HepG2 (cell line): ENCODE measurements around the gene LRRC3C. TPM values are rescaled to one million over a fixed set of nuclear protein-coding genes. Genes with fewer than 3 reads are reported as not detected.
A peak's percentile ranks its signal among the peaks of the same experiment; 100 is the strongest.

ENCODE experiments used
- BRCA1 ChIP-seq: sonication (generic); formaldehyde crosslinking; IDR thresholded peaks from 2 replicates; pipeline ENCODE4 v1.4.0; 2020; ENCODE audit warnings: missing genetic modification reagents
- FOSL2 ChIP-seq: sonication (generic); formaldehyde crosslinking; IDR thresholded peaks from 2 replicates; pipeline ENCODE4 v1.4.0; 2020; ENCODE audit warnings: missing genetic modification reagents
- FOXC1 ChIP-seq: sonication (generic); formaldehyde crosslinking; IDR thresholded peaks from 2 replicates; pipeline ENCODE4 v1.8.0; 2022; ENCODE audit warnings: mild to moderate bottlenecking, missing genetic modification reagents, borderline replicate concordance
- IKZF1 ChIP-seq: fragments of 450-650 bp; IDR thresholded peaks from 2 replicates; pipeline ENCODE4 v1.7.1; 2016
- MAFK ChIP-seq, 2 experiments: IDR thresholded peaks in 1 of 2; conservative IDR thresholded peaks in 1 of 2; 2 replicates each; pipeline ENCODE4 v1.6.1; 2011; ENCODE audit warnings: improper control_type of control experiment in 2 of 2, low read length in 2 of 2
- RBFOX2 ChIP-seq: fragments of 200-400 bp; formaldehyde crosslinking; IDR thresholded peaks from 2 replicates; pipeline ENCODE4 v1.6.1; 2017; ENCODE audit warnings: low read depth, mild to moderate bottlenecking, low read length
- SMAD9 ChIP-seq: sonication (generic); formaldehyde crosslinking; IDR thresholded peaks from 2 replicates; pipeline ENCODE4 v1.5.1; 2020; ENCODE audit warnings: mild to moderate bottlenecking, missing genetic modification reagents
- SOX6 ChIP-seq, 2 experiments: fragments of 450-650 bp in 1 of 2; sonication (generic) in 1 of 2; formaldehyde crosslinking in 1 of 2; IDR thresholded peaks; 2 replicates each; pipeline versions ENCODE4 v1.4.0 to v1.6.1; 2017 to 2020; ENCODE audit warnings: antibody characterized with exemption in 1 of 2, mild to moderate bottlenecking in 1 of 2, missing genetic modification reagents in 1 of 2
- SP1 ChIP-seq, 2 experiments: fragments of 450-650 bp in 1 of 2; sonication (generic) in 1 of 2; formaldehyde crosslinking in 1 of 2; IDR thresholded peaks; 2 replicates each; pipeline versions ENCODE4 v1.4.0 to v1.6.1; 2016 to 2020; ENCODE audit warnings: missing genetic modification reagents in 1 of 2
- ZNF17 ChIP-seq: sonication (generic); formaldehyde crosslinking; IDR thresholded peaks from 2 replicates; pipeline ENCODE4 v1.5.0; 2020; ENCODE audit warnings: mild to moderate bottlenecking, missing genetic modification reagents
- ZNF207 ChIP-seq: fragments of 450-650 bp; IDR thresholded peaks from 2 replicates; pipeline ENCODE4 v1.6.1; 2016; ENCODE audit warnings: antibody characterized with exemption, borderline replicate concordance
- ZNF33A ChIP-seq: sonication (generic); formaldehyde crosslinking; IDR thresholded peaks from 2 replicates; pipeline ENCODE4 v1.5.1; 2020; ENCODE audit warnings: missing genetic modification reagents, mild to moderate bottlenecking, moderate library complexity, borderline replicate concordance
- polyA plus RNA-seq, 8 experiments: library from polyadenylated mRNA; depleted of rRNA in 3 of 8; stranded (reverse) in 7 of 8; unstranded in 1 of 8; fragments of >200 nt; fragmentation: Illumina TruSeq in 4 of 8; extraction: Trizol in 4 of 8; gene quantifications; 2 replicates each; pipeline versions ENCODE4 v1.2.1 to v1.2.3, GENCODE V29; 2011 to 2016; ENCODE audit warnings: low read depth in 4 of 8, missing spikeins in 1 of 8, mixed read lengths in 1 of 8; ENCODE audit not compliant: insufficient read depth in 1 of 8
- total RNA-seq, 5 experiments: library from RNA; depleted of rRNA; stranded (reverse); fragments of >200 nt; fragmentation: Illumina TruSeq; extraction: Trizol; gene quantifications; 2 replicates each; pipeline ENCODE4 v1.2.3, GENCODE V29; 2016; ENCODE audit warnings: low read depth in 1 of 5
- TF ChIP-seq, protein P1 (sequence below): sonication (generic); formaldehyde crosslinking; IDR thresholded peaks from 2 replicates; pipeline ENCODE4 v1.4.0; 2020; ENCODE audit warnings: missing genetic modification reagents, mild to moderate bottlenecking, borderline replicate concordance
- TF ChIP-seq, protein P2 (sequence below): sonication (generic); formaldehyde crosslinking; IDR thresholded peaks from 2 replicates; pipeline ENCODE4 v1.4.0; 2020; ENCODE audit warnings: missing genetic modification reagents
- TF ChIP-seq, protein P3 (sequence below): sonication (generic); formaldehyde crosslinking; IDR thresholded peaks from 2 replicates; pipeline ENCODE4 v1.4.0; 2020; ENCODE audit warnings: missing genetic modification reagents
- TF ChIP-seq, protein P4 (sequence below): sonication (generic); formaldehyde crosslinking; IDR thresholded peaks from 2 replicates; pipeline ENCODE4 v1.5.1; 2020; ENCODE audit warnings: missing genetic modification reagents, mild to moderate bottlenecking, borderline replicate concordance
- TF ChIP-seq, protein P5 (sequence below): sonication (generic); formaldehyde crosslinking; IDR thresholded peaks from 2 replicates; pipeline ENCODE4 v1.5.1; 2020; ENCODE audit warnings: missing genetic modification reagents, mild to moderate bottlenecking, borderline replicate concordance

LRRC3C gene
- total and polyA plus RNA-seq, 2 of the 13 experiments (the other 11 are each of a cell fraction or from before 2014, with no cell fraction given) = 0.17 TPM; not detected in 1

GRCh38 chr17:39927101-39927928, at the start of gene LRRC3C, which contains the start of gene ORMDL3 (continued):
- peak; percentile 88; the same call in 1 of the 2 replicates for TF ChIP-seq ZNF33A (CRISPR knock-in tag)
- no peak for TF ChIP-seq SMAD9 (CRISPR knock-in tag)
- peak; percentile 82 for TF ChIP-seq BRCA1 (CRISPR knock-in tag)
- TF ChIP-seq SOX6 (IDR thresholded peaks at IDR 0.05) = no peak
- no peak for TF ChIP-seq SOX6 (CRISPR knock-in tag; IDR thresholded peaks at IDR 0.05)
- TF ChIP-seq ZNF207 = no peak
- peak; percentile 80; the same call in 1 of the 2 replicates for TF ChIP-seq FOXC1
- TF ChIP-seq, protein P1, sequence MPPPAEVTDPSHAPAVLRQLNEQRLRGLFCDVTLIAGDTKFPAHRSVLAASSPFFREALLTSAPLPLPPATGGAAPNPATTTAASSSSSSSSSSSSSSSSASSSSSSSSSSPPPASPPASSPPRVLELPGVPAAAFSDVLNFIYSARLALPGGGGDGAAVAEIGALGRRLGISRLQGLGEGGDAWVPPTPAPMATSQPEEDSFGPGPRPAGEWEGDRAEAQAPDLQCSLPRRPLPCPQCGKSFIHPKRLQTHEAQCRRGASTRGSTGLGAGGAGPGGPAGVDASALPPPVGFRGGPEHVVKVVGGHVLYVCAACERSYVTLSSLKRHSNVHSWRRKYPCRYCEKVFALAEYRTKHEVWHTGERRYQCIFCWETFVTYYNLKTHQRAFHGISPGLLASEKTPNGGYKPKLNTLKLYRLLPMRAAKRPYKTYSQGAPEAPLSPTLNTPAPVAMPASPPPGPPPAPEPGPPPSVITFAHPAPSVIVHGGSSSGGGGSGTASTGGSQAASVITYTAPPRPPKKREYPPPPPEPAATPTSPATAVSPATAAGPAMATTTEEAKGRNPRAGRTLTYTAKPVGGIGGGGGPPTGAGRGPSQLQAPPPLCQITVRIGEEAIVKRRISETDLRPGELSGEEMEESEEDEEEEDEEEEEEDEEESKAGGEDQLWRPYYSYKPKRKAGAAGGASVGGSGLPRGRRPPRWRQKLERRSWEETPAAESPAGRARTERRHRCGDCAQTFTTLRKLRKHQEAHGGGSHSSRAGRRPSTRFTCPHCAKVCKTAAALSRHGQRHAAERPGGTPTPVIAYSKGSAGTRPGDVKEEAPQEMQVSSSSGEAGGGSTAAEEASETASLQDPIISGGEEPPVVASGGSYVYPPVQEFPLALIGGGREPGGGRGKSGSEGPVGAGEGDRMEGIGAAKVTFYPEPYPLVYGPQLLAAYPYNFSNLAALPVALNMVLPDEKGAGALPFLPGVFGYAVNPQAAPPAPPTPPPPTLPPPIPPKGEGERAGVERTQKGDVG (CRISPR knock-in tag) = no peak
- TF ChIP-seq, protein P2, sequence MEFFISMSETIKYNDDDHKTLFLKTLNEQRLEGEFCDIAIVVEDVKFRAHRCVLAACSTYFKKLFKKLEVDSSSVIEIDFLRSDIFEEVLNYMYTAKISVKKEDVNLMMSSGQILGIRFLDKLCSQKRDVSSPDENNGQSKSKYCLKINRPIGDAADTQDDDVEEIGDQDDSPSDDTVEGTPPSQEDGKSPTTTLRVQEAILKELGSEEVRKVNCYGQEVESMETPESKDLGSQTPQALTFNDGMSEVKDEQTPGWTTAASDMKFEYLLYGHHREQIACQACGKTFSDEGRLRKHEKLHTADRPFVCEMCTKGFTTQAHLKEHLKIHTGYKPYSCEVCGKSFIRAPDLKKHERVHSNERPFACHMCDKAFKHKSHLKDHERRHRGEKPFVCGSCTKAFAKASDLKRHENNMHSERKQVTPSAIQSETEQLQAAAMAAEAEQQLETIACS (CRISPR knock-in tag) = no peak
- TF ChIP-seq, protein P3, sequence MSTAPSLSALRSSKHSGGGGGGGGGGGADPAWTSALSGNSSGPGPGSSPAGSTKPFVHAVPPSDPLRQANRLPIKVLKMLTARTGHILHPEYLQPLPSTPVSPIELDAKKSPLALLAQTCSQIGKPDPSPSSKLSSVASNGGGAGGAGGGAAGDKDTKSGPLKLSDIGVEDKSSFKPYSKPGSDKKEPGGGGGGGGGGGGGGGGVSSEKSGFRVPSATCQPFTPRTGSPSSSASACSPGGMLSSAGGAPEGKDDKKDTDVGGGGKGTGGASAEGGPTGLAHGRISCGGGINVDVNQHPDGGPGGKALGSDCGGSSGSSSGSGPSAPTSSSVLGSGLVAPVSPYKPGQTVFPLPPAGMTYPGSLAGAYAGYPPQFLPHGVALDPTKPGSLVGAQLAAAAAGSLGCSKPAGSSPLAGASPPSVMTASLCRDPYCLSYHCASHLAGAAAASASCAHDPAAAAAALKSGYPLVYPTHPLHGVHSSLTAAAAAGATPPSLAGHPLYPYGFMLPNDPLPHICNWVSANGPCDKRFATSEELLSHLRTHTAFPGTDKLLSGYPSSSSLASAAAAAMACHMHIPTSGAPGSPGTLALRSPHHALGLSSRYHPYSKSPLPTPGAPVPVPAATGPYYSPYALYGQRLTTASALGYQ (CRISPR knock-in tag) = peak; percentile 39; the same call in 1 of the 2 replicates
- no peak for TF ChIP-seq IKZF1
- TF ChIP-seq ZNF17 (CRISPR knock-in tag) = 0 out of 2 replicates have a peak, but pooled peaks have one; percentile 37
- TF ChIP-seq, protein P4, sequence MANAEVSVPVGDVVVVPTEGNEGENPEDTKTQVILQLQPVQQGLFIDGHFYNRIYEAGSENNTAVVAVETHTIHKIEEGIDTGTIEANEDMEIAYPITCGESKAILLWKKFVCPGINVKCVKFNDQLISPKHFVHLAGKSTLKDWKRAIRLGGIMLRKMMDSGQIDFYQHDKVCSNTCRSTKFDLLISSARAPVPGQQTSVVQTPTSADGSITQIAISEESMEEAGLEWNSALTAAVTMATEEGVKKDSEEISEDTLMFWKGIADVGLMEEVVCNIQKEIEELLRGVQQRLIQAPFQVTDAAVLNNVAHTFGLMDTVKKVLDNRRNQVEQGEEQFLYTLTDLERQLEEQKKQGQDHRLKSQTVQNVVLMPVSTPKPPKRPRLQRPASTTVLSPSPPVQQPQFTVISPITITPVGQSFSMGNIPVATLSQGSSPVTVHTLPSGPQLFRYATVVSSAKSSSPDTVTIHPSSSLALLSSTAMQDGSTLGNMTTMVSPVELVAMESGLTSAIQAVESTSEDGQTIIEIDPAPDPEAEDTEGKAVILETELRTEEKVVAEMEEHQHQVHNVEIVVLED (CRISPR knock-in tag) = peak; percentile 95
- TF ChIP-seq RBFOX2 = peak; percentile 98
- TF ChIP-seq SP1 (IDR thresholded peaks at IDR 0.05) = no peak
- TF ChIP-seq SP1 (CRISPR knock-in tag; IDR thresholded peaks at IDR 0.05) = peak; percentile 73
- TF ChIP-seq MAFK (conservative IDR thresholded peaks at IDR 0.05 in 1 of 2, IDR thresholded peaks at IDR 0.05 in 1 of 2; ENCODE audit: low read length in 2 of 2) = peak in 1 of 2 experiments; percentile 17; a peak in 1 of 4 replicates
- TF ChIP-seq, protein P5, sequence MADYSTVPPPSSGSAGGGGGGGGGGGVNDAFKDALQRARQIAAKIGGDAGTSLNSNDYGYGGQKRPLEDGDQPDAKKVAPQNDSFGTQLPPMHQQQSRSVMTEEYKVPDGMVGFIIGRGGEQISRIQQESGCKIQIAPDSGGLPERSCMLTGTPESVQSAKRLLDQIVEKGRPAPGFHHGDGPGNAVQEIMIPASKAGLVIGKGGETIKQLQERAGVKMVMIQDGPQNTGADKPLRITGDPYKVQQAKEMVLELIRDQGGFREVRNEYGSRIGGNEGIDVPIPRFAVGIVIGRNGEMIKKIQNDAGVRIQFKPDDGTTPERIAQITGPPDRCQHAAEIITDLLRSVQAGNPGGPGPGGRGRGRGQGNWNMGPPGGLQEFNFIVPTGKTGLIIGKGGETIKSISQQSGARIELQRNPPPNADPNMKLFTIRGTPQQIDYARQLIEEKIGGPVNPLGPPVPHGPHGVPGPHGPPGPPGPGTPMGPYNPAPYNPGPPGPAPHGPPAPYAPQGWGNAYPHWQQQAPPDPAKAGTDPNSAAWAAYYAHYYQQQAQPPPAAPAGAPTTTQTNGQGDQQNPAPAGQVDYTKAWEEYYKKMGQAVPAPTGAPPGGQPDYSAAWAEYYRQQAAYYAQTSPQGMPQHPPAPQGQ = no peak
- peak; percentile 63 for TF ChIP-seq FOSL2
